Aorta (tissue), 5 donors: ENCODE measurements around the gene LAMA1. TPM values are rescaled to one million over a fixed set of nuclear protein-coding genes. Genes with fewer than 3 reads are reported as not detected.

Source experiments
- ATAC-seq: fragments of 200-7000 bp; cut with Tn5 transposase; one replicate; pipeline ENCODE4 v1.9.1; 2022; ENCODE audit warnings: moderate library complexity; ENCODE audit not compliant: low FRiP score
- DNase-seq, 2 donors: peaks; one replicate each; pipeline ENCODE4 v3.0.0-alpha.2; 2020
- H3K27ac ChIP-seq, 2 donors: one replicate each; pipeline ENCODE4 v1.5.1; 2013; ENCODE audit warnings: low read length in 2 of 2, mild to moderate bottlenecking in 2 of 2, moderate library complexity in 2 of 2, control low read depth in 1 of 2, inconsistent platforms in 1 of 2, low read depth in 1 of 2
- H3K27me3 ChIP-seq, 2 donors: one replicate each; pipeline ENCODE4 v1.6.1; 2013; ENCODE audit warnings: control low read depth in 1 of 2, low read length in 1 of 2, mild to moderate bottlenecking in 1 of 2, moderate library complexity in 1 of 2; ENCODE audit not compliant: insufficient read depth in 2 of 2, control insufficient read depth in 1 of 2
- H3K36me3 ChIP-seq, 2 donors: one replicate each; pipeline ENCODE4 v1.6.1; 2013; ENCODE audit warnings: control low read depth in 1 of 2, low read length in 1 of 2, mild to moderate bottlenecking in 1 of 2; ENCODE audit not compliant: insufficient read depth in 2 of 2, control insufficient read depth in 1 of 2
- H3K4me1 ChIP-seq, 2 donors: one replicate each; pipeline ENCODE4 v1.6.1; 2013; ENCODE audit warnings: low read length in 2 of 2, control low read depth in 1 of 2, mild to moderate bottlenecking in 1 of 2, moderate library complexity in 1 of 2; ENCODE audit not compliant: insufficient read depth in 2 of 2, control insufficient read depth in 1 of 2
- H3K4me3 ChIP-seq, 2 donors: one replicate each; pipeline ENCODE4 v1.5.1; 2013; ENCODE audit warnings: low read length in 2 of 2, control low read depth in 1 of 2, mild to moderate bottlenecking in 1 of 2
- H3K9me3 ChIP-seq: one replicate; pipeline ENCODE4 v1.6.1; 2013; ENCODE audit warnings: mild to moderate bottlenecking, low read length; ENCODE audit not compliant: control insufficient read depth
- WGBS, 2 donors: extraction: QIAGEN DNeasy Blood & Tissue Kit; methylation state at CpG; one replicate each; pipeline ENCODE4 v1.1.7; 2013; 5-methylcytosine and 5-hydroxymethylcytosine counted together
- intact Hi-C, 2 donors: fragments of 100-400 bp; cut with DNase I; formaldehyde crosslinking; loops; one replicate each; pipeline versions ENCODE4 v1.14.2 to v1.15.0; 2022
- polyA plus RNA-seq, 2 donors: library from polyadenylated mRNA; stranded (reverse); fragments of 200-250 nt; gene quantifications; one replicate each; pipeline ENCODE4 v1.2.3, GENCODE V29; 2013
- total RNA-seq, 2 donors: library from RNA; stranded (reverse); fragmentation: NEBNext Ultra II Directional; extraction: Animal tissue kit (Norgen Biotek cat#: 25700); gene quantifications; one replicate each; pipeline ENCODE4 v1.2.1, GENCODE V29; 2021
- donor health status: healthy with polysubstance abuse.
- donor health status: Bipolar disorder and iron deficiency.
- donor health status: DM: no; HTN: no; CAD: no.
- donor health status: DM: no; HTN: no; CAD: no.
- donor health status: DM: yes; HTN: yes; CAD: no.

LAMA1 gene
- total and polyA plus RNA-seq, 4 donors: 0.41 to 3.1 (median 0.78) TPM; not detected in 1

DNA sequence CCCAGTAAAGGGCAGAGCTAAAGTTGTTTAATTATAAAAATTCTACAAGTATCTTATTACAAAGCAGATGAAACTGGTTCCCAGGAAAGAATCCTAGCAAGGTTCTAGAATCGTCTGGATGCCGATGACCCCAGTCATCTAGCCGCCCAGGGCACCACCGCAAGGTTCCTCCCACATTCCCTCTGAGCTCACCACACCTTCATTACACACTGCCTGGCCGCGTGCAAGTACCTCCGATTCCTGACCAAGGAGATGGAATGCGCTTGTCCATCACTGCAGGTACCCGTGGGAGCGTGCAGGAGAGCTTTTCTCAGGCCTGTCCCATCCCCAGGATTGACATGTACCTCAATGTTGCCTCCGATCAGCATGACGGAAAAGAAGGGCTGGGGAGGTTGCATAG, 158.5 kb downstream of the LAMA1 start:
- Histone ChIP-seq H3K27me3 (peaks cover 0 to 3% of the 10 kb centered on the region in 2 donors), H3K27ac (no peak overlapping the region), H3K36me3 (no peaks in the 10 kb centered on the region), H3K4me3 (no peak overlapping the region), H3K4me1 (no peaks in the 10 kb centered on the region), H3K9me3 (no peaks in the 10 kb centered on the region)
- no peak for DNase-seq
- ATAC-seq: no peak
- intact Hi-C loops: loop anchor here in 1 of 2 donors (10.0 kb wide), 1 partner anchor 64 kb away; no protein-coding TSS in a partner anchor
- 91 to 93% methylated on average over 12 of the region's 12 CpGs for WGBS, 2 donors

DNA sequence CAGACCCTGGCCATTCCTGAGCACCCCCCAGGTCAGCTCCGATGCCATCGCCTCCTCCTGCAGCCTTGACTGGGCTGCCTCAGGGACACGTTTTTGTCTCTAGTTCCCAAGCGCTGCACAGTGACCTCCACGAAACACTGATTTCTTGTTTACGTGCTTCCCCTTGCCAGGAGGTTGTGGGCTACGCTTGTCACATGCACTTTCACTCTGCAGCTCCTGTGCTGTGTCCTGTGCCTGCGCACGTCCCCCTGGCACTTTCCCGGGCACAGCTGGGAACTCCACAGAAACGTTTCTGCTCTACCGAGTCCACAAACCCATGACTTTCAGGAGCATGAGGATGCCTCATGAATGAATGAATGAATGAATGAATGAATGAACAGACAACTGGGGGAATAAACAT, 160.6 kb downstream of the LAMA1 start:
- 84 to 89% methylated on average over 12 of the region's 12 CpGs for WGBS, 2 donors
- intact Hi-C loops: loop anchor here in 1 of 2 donors (10.0 kb wide), 1 partner anchor 62 kb away; no protein-coding TSS in a partner anchor
- no peak for ATAC-seq

DNA sequence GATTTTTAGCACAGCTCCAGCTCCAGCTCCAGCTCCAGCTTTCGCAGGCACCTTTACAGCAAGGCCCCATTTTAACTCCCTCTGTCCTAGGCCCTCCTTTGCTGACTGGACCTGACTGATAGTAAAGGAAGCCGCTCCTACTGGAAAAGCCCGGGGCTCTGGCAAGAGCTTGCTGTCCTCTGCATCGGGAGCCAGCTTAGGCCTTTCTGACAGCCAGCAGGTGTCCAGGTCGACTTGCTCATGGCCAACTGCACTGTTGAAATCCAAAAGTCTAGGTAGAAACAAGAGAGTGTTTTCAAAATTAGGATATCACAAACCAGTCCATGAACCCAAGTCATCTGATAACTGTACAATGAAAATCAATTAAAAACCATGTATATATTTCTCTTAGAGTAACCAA, 161.1 kb downstream of the LAMA1 start:
- WGBS, 2 donors: 87 to 91% methylated on average over 5 of the region's 5 CpGs
- no peak overlapping the region for H3K4me3 ChIP-seq
- no peak for ATAC-seq
- DNase-seq: no peak
- intact Hi-C loops: loop anchor here in 1 of 2 donors (10.0 kb wide), 1 partner anchor 62 kb away; no protein-coding TSS in a partner anchor
- H3K36me3 ChIP-seq: no peaks in the 10 kb centered on the region
- H3K4me1 ChIP-seq: no peaks in the 10 kb centered on the region
- H3K27me3 ChIP-seq: no peaks in the 10 kb centered on the region
- no peaks in the 10 kb centered on the region for H3K9me3 ChIP-seq
- no peak overlapping the region for H3K27ac ChIP-seq

More for the DNA sequence above, 160.6 kb downstream of the LAMA1 start:
- no peak overlapping the region for H3K27ac ChIP-seq
- no peaks in the 10 kb centered on the region for H3K36me3 ChIP-seq
- no peaks in the 10 kb centered on the region for H3K27me3 ChIP-seq
- no peaks in the 10 kb centered on the region for H3K4me1 ChIP-seq
- no peak for DNase-seq
- H3K9me3 ChIP-seq: no peaks in the 10 kb centered on the region
- no peak overlapping the region for H3K4me3 ChIP-seq

DNA sequence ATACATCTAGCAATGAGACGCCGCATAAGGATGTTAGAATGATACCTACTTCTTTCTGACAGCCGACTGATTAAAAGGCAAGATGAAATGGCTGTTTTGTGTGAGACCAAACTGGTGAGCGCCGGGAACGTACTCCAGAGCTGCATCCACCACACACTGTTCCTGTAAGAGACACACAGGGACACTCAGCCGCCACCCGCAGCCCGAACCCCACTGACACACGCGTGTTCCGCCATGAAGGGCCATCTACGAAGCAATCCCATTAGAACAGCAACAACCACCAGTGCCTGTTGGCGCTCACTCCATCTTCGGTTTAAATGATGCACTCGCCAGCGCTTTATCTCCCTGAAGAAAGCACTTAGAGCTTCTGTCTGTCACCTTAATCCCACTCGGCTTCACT, 162.3 kb downstream of the LAMA1 start:
- DNase-seq: no peak
- no peaks in the 10 kb centered on the region for H3K4me1 ChIP-seq
- H3K9me3 ChIP-seq: no peaks in the 10 kb centered on the region

DNA sequence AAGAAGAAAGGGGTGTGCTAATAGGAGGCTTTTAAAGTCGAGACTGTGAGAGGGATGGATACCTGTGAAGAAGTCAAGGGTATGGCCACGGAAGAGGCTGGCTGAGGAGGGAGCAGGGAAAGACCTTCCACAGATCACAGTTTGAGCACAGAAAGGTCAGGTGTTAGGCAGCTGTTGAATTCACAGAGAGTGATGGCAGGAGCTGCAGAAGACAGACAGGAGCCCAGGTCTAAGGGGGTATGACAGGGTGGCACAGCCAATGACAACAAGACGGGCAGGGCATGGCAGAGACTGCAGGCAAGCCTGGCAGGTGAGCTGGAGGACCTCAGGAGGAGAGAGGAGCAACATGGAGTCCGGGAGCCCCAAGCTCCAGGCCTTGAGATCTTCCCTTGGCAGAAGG, 163.1 kb downstream of the LAMA1 start:
- Histone ChIP-seq H3K4me1 (no peaks in the 10 kb centered on the region), H3K4me3 (no peak overlapping the region), H3K27me3 (no peaks in the 10 kb centered on the region), H3K36me3 (no peaks in the 10 kb centered on the region), H3K27ac (no peak overlapping the region), H3K9me3 (no peaks in the 10 kb centered on the region)
- intact Hi-C loops: loop anchor here in 1 of 2 donors (10.0 kb wide), 1 partner anchor 60 kb away; no protein-coding TSS in a partner anchor
- DNase-seq (no peak), ATAC-seq (no peak)
- WGBS, 2 donors: 94 to 97% methylated on average over 4 of the region's 4 CpGs

More for the DNA sequence above, 162.3 kb downstream of the LAMA1 start:
- Histone ChIP-seq H3K27me3 (no peaks in the 10 kb centered on the region), H3K27ac (no peak overlapping the region), H3K36me3 (no peaks in the 10 kb centered on the region), H3K4me3 (no peak overlapping the region)
- 96 to 98% methylated on average over 18 of the region's 18 CpGs for WGBS, 2 donors
- no peak for ATAC-seq
- intact Hi-C loops: loop anchor here in 1 of 2 donors (10.0 kb wide), 1 partner anchor 61 kb away; no protein-coding TSS in a partner anchor

DNA sequence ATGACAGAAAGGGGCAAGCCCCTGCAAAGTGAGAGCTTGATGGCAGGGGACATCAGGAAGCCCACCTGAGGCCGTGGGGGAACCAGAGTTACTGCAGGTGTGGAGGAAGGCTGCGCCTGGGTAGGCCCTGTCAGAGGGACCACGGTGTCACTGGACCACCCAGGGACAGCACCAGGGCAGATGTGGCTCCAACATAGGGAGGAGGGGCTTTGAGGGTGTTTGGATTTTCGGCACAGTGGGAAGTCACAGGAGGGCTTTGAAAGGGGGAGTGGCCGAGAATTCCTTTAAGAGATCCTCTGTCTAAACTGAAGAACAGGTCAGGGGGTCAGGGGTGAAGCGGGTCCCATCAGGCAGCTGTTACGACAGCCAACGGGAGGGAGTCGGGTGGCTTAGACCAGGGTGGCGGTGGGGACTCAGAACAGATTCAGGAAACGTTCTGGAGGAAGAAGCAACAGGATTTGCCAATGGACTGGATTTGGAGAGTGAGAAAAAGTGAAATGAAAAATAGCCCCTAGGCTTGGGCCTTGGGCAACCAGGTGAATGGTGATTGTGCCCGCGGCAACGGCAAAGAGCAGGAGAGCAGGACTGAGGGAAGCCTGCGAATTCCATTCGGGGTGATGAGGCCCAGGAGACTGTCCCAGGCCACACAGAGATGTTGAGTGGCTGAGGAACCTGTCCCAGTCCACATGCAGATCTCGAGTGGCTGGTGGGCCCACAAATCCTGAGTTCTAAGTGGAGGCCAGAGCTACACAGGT, 166.1 kb downstream of the LAMA1 start:
- intact Hi-C loops: loop anchor here in 1 of 2 donors (10.0 kb wide), 1 partner anchor 57 kb away; no protein-coding TSS in a partner anchor
- H3K4me3 ChIP-seq: no peak overlapping the region
- ATAC-seq (no peak), DNase-seq (no peak)
- no peaks in the 10 kb centered on the region for H3K4me1 ChIP-seq
- WGBS, 2 donors: 78 to 85% methylated on average over 17 of the region's 17 CpGs
- H3K9me3 ChIP-seq: no peaks in the 10 kb centered on the region
- no peaks in the 10 kb centered on the region for H3K36me3 ChIP-seq
- H3K27me3 ChIP-seq: no peaks in the 10 kb centered on the region
- no peak overlapping the region for H3K27ac ChIP-seq

DNA sequence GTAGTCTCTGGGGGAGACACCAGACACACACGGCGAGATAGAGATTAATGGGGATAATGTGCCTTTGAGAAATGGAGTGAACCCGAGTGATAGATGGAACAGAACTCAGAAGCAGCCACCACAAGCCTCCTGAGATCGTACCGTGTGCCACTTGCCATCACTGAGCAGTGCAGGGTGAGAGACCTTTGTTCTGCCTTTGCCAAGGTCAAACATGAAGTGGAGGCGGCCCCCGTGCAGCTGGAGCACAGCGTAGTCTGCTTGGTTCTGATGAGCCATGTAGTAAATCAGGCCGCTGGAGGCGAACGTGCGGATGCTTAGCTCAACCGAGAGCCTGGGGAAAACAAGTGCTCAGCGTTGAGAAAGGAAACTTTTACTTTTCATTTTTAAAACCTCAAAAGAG, 167.0 kb downstream of the LAMA1 start:
- H3K4me3 ChIP-seq: no peak overlapping the region
- intact Hi-C loops: loop anchor here in 1 of 2 donors (10.0 kb wide), 1 partner anchor 56 kb away; no protein-coding TSS in a partner anchor
- 87 to 89% methylated on average over 14 of the region's 14 CpGs for WGBS, 2 donors
- no peak overlapping the region for H3K27ac ChIP-seq
- ATAC-seq (no peak), DNase-seq (no peak)
- H3K27me3 ChIP-seq: no peaks in the 10 kb centered on the region
- no peaks in the 10 kb centered on the region for H3K36me3 ChIP-seq
- H3K9me3 ChIP-seq: no peaks in the 10 kb centered on the region
- no peaks in the 10 kb centered on the region for H3K4me1 ChIP-seq

DNA sequence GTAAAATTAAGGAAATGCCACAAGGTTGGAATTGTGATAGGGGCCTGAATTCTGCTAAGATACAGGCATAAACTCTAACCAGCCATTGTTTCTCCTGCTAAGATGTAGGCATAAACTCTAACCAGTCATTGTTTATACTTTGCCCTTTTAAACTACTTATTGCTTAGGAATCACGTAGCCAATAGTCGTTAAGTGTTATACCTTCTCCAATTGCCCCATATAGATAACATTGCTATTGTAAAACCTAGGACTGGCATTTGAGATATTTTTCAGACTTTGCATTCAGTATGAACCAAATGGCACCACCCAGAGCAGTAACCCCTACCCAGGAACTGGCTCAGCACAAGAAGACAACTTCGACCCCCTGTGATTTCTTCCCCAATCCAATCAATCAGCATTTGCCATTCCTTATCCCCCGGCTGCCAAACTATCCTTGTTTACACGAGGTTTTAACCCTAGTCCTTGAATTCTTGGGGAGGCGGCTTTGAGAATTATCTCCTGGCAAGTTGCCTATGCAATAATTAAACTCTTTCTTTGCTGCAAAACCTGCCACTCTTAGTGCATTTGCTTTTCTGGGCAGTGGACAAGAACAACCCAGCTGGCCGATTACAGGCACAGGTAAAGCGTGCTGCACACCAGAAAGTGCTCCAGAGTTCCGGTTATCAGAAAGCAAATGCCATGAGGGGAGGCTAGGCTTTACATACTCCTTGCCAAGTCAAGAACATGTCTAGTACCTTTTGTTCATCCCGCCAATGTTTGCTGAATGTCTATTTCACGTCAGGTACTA, 167.6 kb downstream of the LAMA1 start:
- 82 to 86% methylated on average over 11 of the region's 11 CpGs for WGBS, 2 donors
- H3K9me3 ChIP-seq: no peaks in the 10 kb centered on the region
- intact Hi-C loops: loop anchor here in 1 of 2 donors (10.0 kb wide), 1 partner anchor 55 kb away; no protein-coding TSS in a partner anchor
- H3K36me3 ChIP-seq: no peaks in the 10 kb centered on the region
- DNase-seq: no peak
- H3K4me3 ChIP-seq: no peak overlapping the region
- H3K27me3 ChIP-seq: no peaks in the 10 kb centered on the region
- ATAC-seq: no peak
- H3K4me1 ChIP-seq: no peaks in the 10 kb centered on the region
- no peak overlapping the region for H3K27ac ChIP-seq
